Renal cortex interstitium (tissue), 11 donors: ENCODE measurements around the gene CCDC88B. TPM values are rescaled to one million over a fixed set of nuclear protein-coding genes. Genes with fewer than 3 reads are reported as not detected.

Source experiments
- DNase-seq, 11 donors: peaks; one replicate each; pipeline ENCODE4 v3.0.0-alpha.2; 2013; ENCODE audit warnings: low read depth in 9 of 11, low spot score in 4 of 11; ENCODE audit errors: extremely low read depth in 1 of 11
- polyA plus RNA-seq, 3 donors: library from polyadenylated mRNA; unstranded; fragments of 120-200 nt; gene quantifications; one replicate each; pipeline ENCODE4 v1.2.1, GENCODE V29; 2013; ENCODE audit not compliant: insufficient read length in 3 of 3

CCDC88B gene
- polyA plus RNA-seq, 3 donors = 1.7 to 5.0 (median 3.9) TPM

GRCh38 chr11:64355078-64355940 is 15.3 kb downstream of the CCDC88B start:
- peak in 3 of 11 donors; percentile 27 to 61 (median 52) for DNase-seq

- no peak for DNase-seq
Measured at GRCh38 chr11:64356498-64357411, 16.8 kb downstream of the CCDC88B start.

GRCh38 chr11:64357446-64357845 is 17.4 kb downstream of the CCDC88B start:
- DNase-seq = no peak

- DNase-seq = no peak
Measured at GRCh38 chr11:64357904-64358535, 18.0 kb downstream of the CCDC88B start.

- no peak for DNase-seq
Measured at GRCh38 chr11:64358536-64358906, 18.5 kb downstream of the CCDC88B start.

GRCh38 chr11:64358907-64359711 is 19.1 kb downstream of the CCDC88B start, which contains the start of gene RPS6KA4:
Gene RPS6KA4 (plus strand): TSS chr11:64359162. CDS start chr11:64359236, 74 bp downstream.
- peak in 3 of 11 donors; percentile 42 to 66 (median 58) for DNase-seq

GRCh38 chr11:64359712-64360445 is 19.9 kb downstream of the CCDC88B start:
- DNase-seq = no peak

- no peak for DNase-seq
Measured at GRCh38 chr11:64360448-64360921, 20.5 kb downstream of the CCDC88B start.

GRCh38 chr11:64361659-64362058 is 21.7 kb downstream of the CCDC88B start:
- no peak for DNase-seq

- DNase-seq = no peak
Measured at GRCh38 chr11:64362339-64362738, 22.3 kb downstream of the CCDC88B start.

- no peak for DNase-seq
Measured at GRCh38 chr11:64364435-64364834, 24.4 kb downstream of the CCDC88B start.

GRCh38 chr11:64364911-64365310 is 24.9 kb downstream of the CCDC88B start:
- no peak for DNase-seq

GRCh38 chr11:64366751-64367150 is 26.7 kb downstream of the CCDC88B start:
- DNase-seq = no peak

- no peak for DNase-seq
Measured at GRCh38 chr11:64367931-64368672, 28.1 kb downstream of the CCDC88B start.

GRCh38 chr11:64368673-64369074 is 28.7 kb downstream of the CCDC88B start:
- no peak for DNase-seq

GRCh38 chr11:64369440-64370421 is 29.7 kb downstream of the CCDC88B start:
- DNase-seq = no peak
